Measurements from ENCODE around the gene MTRF1. TPM values are rescaled to one million over a fixed set of nuclear protein-coding genes. Genes with fewer than 3 reads are reported as not detected.
"Not testable (repeated sequence)": the region's sequence is repeated elsewhere in the genome, so short reads cannot be mapped to it uniquely, and the experiment has no call there.

MTRF1 gene
- total RNA-seq, 1 donor from 2014 or later = 17.5 TPM

DNA sequence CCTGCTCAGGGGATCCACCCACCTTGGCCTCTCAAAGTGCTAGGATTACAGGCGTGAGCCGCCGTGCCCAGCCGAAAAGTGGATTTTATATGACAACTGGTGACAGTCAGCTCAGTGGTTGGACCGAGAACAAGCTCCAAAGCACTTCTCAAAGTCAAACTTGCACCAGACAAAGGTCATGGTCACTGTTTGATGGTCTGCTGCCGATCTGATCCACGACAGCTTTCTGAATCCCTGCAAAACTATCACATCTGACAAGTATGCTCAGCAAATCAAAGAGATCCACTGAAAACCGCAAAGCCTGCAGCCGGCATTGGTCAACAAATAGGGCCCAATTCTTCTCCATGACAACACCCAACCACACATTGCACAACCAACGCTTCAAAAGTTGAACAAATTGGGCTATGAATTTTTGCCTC, 26.1 kb upstream of the MTRF1 start:
- TF ChIP-seq, protein P1, sequence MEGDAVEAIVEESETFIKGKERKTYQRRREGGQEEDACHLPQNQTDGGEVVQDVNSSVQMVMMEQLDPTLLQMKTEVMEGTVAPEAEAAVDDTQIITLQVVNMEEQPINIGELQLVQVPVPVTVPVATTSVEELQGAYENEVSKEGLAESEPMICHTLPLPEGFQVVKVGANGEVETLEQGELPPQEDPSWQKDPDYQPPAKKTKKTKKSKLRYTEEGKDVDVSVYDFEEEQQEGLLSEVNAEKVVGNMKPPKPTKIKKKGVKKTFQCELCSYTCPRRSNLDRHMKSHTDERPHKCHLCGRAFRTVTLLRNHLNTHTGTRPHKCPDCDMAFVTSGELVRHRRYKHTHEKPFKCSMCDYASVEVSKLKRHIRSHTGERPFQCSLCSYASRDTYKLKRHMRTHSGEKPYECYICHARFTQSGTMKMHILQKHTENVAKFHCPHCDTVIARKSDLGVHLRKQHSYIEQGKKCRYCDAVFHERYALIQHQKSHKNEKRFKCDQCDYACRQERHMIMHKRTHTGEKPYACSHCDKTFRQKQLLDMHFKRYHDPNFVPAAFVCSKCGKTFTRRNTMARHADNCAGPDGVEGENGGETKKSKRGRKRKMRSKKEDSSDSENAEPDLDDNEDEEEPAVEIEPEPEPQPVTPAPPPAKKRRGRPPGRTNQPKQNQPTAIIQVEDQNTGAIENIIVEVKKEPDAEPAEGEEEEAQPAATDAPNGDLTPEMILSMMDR (IDR thresholded peaks at IDR 0.05) = no peak
- Histone ChIP-seq H3K27ac (no peak overlapping the region), H3K36me3 (no peaks in the 10 kb centered on the region), H3K9me3 (peaks cover 0 to 11% of the 10 kb centered on the region in 2 donors), H3K4me1 (no peaks in the 10 kb centered on the region), H3K4me3 (no peak overlapping the region), H3K27me3 (no peaks in the 10 kb centered on the region)
- DNase-seq (ENCODE audit: low spot score in 2 of 2) = no peak
- intact Hi-C loops (cut with DNase I) = no loop called here

DNA sequence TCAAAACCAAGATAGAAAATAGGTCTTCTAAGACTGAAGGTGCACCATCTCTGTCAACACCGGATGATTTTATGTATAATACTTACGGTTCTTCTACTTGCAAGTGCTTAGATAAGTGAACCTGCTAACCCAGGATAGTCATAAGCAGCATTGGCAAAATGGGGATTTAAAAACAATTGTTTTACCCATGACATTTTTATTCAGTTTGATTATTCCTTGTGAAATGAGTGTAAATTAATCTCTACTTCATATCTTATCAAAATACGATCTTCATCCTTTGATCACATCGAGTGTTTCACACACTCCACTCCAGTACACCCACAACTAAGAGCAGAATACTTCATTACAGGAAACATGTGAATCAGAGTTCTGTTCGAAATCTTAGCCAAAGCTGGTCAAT, 23.0 kb upstream of the MTRF1 start:
- Histone ChIP-seq H3K4me1 (no peaks in the 10 kb centered on the region), H3K27ac (no peak overlapping the region), H3K4me3 (no peak overlapping the region), H3K36me3 (no peaks in the 10 kb centered on the region), H3K27me3 (no peaks in the 10 kb centered on the region), H3K9me3 (no peaks in the 10 kb centered on the region)
- intact Hi-C loops (cut with DNase I) = no loop called here
- TF ChIP-seq, protein P1 (IDR thresholded peaks at IDR 0.05) = no peak
- DNase-seq (ENCODE audit: low spot score in 2 of 2) = no peak

DNA sequence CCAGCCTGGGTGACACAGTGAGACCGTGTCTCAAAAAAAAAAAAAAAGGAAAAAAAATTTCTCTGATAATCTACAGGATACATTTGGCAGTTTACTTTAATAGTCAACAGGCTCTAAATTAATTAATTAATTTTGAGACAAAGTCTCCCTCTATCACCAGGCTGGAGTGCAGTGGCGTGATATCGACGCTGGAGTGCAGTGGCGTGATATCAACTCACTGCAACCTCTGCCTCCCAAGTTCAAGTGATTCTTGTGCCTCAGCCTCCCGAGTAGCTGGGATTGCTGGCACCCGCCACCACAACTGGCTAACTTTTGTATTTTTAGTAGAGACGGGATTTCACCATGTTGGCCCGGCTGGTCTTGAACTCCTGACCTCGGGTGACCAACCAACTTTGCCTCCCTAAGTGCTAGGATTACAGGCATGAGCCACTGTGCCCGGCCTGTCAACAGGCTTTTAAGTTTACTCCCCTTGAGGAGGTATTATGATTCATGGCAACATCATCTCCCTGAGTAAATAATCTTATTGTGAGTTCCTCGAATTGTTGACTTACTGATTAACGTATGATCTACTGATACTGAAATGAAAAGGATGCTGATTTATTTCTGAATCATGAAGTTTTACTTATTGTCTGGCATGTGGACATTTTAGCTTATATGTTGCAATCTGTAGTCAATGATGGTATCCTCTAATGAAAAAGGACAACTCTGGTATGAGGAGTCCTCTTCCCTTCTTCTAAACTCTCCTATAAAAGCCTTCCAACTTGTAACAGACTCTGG, 21.3 kb upstream of the MTRF1 start:
- Histone ChIP-seq H3K4me3 (no peak overlapping the region), H3K27me3 (no peaks in the 10 kb centered on the region), H3K4me1 (no peaks in the 10 kb centered on the region), H3K36me3 (no peaks in the 10 kb centered on the region), H3K9me3 (no peaks in the 10 kb centered on the region), H3K27ac (no peak overlapping the region)
- TF ChIP-seq, protein P1 (IDR thresholded peaks at IDR 0.05) = no peak
- intact Hi-C loops (cut with DNase I) = no loop called here
- DNase-seq (ENCODE audit: low spot score in 2 of 2) = no peak

DNA sequence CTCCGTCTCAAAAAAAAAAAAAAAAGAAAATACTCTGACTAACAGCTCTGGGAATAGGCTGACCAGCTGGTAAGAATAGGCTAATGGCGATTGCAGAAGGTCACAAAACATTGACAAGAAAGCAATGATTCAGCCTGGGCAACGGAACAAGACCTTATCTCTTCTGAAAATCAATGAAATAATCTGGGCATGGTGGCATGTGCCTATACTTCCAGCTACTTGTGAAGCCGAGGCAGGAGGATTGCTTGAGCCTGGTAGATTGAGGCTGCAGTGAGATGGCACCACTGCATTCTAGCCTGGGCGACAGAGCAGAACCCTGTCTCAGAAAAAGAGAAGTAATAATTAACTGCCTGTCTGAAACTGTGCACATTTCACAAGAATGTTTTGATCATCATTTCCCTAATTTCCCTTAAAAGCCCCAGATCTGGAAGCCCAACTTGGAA, 18.8 kb upstream of the MTRF1 start:
- Histone ChIP-seq H3K4me1 (no peaks in the 10 kb centered on the region), H3K9me3 (no peaks in the 10 kb centered on the region), H3K27me3 (no peaks in the 10 kb centered on the region), H3K36me3 (no peaks in the 10 kb centered on the region), H3K27ac (no peak overlapping the region), H3K4me3 (no peak overlapping the region)
- DNase-seq (ENCODE audit: low spot score in 2 of 2) = no peak
- intact Hi-C loops (cut with DNase I) = no loop called here
- TF ChIP-seq, protein P1 (IDR thresholded peaks at IDR 0.05) = no peak

DNA sequence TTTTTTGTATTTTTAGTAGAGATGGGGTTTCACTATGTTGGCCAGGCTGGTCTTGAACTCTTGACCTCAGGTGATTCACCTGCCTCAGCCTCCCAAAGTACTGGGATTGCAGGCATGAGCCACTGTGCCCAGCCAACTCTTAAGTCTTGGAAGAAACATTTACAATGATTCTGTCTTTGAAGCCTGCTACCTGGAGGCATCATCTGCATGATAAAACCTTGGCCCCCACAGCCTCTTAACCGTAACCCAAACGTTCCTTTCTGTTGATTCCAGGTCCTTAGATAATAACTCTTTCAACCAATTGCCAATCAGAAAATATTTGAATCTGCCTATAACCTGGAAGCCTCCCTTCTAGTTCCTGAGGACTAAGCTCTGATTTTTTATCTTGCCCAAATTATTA, 15.8 kb upstream of the MTRF1 start:
- DNase-seq (ENCODE audit: low spot score in 2 of 2); H3K27ac ChIP-seq; H3K4me1 ChIP-seq; intact Hi-C loops (cut with DNase I); H3K9me3 ChIP-seq; H3K4me3 ChIP-seq; H3K27me3 ChIP-seq; H3K36me3 ChIP-seq: not testable (repeated sequence)

DNA sequence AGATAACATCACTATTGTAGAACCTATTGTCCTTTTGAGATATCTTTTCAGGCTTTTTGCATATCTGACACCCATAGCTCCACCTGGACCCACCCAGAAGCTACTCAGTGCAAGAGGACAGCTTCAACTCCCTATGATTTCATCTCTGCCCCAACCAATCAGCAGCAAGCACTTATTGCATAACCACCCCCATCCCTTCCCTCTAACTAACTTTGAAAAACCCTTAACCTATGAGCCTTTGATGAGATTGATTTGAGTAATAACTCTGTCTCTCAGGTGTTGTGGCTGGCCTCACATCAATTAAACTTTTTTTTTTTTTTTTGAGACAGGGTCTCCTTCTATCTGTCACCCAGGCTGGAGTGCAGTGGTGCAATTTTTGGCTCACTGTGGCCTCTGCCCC, 13.4 kb upstream of the MTRF1 start:
- Histone ChIP-seq H3K27me3 (no peaks in the 10 kb centered on the region), H3K4me3 (no peak overlapping the region), H3K9me3 (no peaks in the 10 kb centered on the region), H3K36me3 (no peaks in the 10 kb centered on the region), H3K4me1 (no peaks in the 10 kb centered on the region), H3K27ac (no peak overlapping the region)
- intact Hi-C loops (cut with DNase I) = no loop called here
- no peak for DNase-seq (ENCODE audit: low spot score in 2 of 2)
- TF ChIP-seq, protein P1 (IDR thresholded peaks at IDR 0.05) = no peak

All from ascending aorta (tissue), 2 donors.